MM.1S (cell line): ENCODE measurements around the gene CEMIP2.

ENCODE experiments used
- EZH2 ChIP-seq: fragments of 300-600 bp; sonication (generic); optimal IDR thresholded peaks from 2 replicates; pipeline ENCODE3; 2017; ENCODE audit warnings: low read depth, mild to moderate bottlenecking, antibody characterized with exemption, low read length, mixed read lengths
- TF ChIP-seq, protein P1 (sequence below): fragments of 300-600 bp; sonication (generic); IDR thresholded peaks from 2 replicates; pipeline ENCODE4 v1.5.1; 2016; ENCODE audit warnings: antibody characterized with exemption, low read length, mixed read lengths

DNA sequence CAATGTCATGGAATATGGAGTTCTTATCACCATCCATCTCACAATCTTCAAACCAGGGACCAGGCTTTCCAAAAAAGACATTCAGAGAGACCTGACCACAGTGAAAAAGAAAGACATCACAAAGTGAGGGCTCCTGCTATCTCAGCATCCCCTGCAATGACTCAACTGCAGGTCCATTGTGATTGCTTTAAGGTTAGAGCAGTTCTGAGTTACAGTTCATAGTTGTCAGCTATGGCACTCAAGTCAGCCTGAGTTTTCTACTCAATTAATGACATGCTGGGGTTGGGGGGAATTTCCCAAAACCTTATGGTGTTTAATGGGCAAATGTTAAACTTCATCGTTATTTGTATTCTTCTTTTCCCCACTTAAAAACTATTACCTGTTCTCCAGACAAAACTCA, 58.9 kb downstream of the CEMIP2 start:
- TF ChIP-seq, protein P1, sequence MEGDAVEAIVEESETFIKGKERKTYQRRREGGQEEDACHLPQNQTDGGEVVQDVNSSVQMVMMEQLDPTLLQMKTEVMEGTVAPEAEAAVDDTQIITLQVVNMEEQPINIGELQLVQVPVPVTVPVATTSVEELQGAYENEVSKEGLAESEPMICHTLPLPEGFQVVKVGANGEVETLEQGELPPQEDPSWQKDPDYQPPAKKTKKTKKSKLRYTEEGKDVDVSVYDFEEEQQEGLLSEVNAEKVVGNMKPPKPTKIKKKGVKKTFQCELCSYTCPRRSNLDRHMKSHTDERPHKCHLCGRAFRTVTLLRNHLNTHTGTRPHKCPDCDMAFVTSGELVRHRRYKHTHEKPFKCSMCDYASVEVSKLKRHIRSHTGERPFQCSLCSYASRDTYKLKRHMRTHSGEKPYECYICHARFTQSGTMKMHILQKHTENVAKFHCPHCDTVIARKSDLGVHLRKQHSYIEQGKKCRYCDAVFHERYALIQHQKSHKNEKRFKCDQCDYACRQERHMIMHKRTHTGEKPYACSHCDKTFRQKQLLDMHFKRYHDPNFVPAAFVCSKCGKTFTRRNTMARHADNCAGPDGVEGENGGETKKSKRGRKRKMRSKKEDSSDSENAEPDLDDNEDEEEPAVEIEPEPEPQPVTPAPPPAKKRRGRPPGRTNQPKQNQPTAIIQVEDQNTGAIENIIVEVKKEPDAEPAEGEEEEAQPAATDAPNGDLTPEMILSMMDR = no peak
- no peak for TF ChIP-seq EZH2
